IPS-20b (cell line): ENCODE measurements around the gene HDAC5.
"Not testable (repeated sequence)": the region's sequence is repeated elsewhere in the genome, so short reads cannot be mapped to it uniquely, and the experiment has no call there.

ENCODE experiments used
- H3K27ac ChIP-seq: one replicate; pipeline ENCODE4 v1.5.1; 2013; ENCODE audit warnings: low read length
- H3K27me3 ChIP-seq: 2 replicates; pipeline ENCODE4 v1.6.1; 2013; ENCODE audit warnings: mild to moderate bottlenecking, low read length, inconsistent platforms; ENCODE audit not compliant: insufficient read depth
- H3K36me3 ChIP-seq: 2 replicates; pipeline ENCODE4 v1.6.1; 2013; ENCODE audit warnings: low read depth, mild to moderate bottlenecking, inconsistent platforms, low read length, moderate library complexity; ENCODE audit not compliant: insufficient read depth
- H3K4me1 ChIP-seq: 2 replicates; pipeline ENCODE4 v1.6.1; 2013; ENCODE audit warnings: mild to moderate bottlenecking, control low read depth, inconsistent platforms, low read length, moderate library complexity; ENCODE audit not compliant: insufficient read depth
- H3K4me3 ChIP-seq: 2 replicates; pipeline ENCODE4 v1.5.1; 2013; ENCODE audit warnings: mild to moderate bottlenecking, low read length, inconsistent platforms
- H3K9ac ChIP-seq: 2 replicates; pipeline ENCODE4 v1.6.1; 2013; ENCODE audit warnings: low read depth, mild to moderate bottlenecking, inconsistent platforms, low read length, moderate library complexity
- H3K9me3 ChIP-seq: 2 replicates; pipeline ENCODE4 v1.6.1; 2013; ENCODE audit warnings: mild to moderate bottlenecking, low read depth, low read length, inconsistent platforms; ENCODE audit not compliant: insufficient read depth

Gene HDAC5

GRCh38 chr17:44147812-44148211 is 24.4 kb upstream of the HDAC5 start:
- Histone ChIP-seq H3K9ac (no peak overlapping the region), H3K4me3 (no peak overlapping the region), H3K27ac (no peak overlapping the region), H3K4me1 (no peaks in the 10 kb centered on the region; the same call in 1 of the 2 replicates), H3K27me3 (no peaks in the 10 kb centered on the region), H3K36me3 (peaks cover 69% of the 10 kb centered on the region), H3K9me3 (no peaks in the 10 kb centered on the region)

- Histone ChIP-seq H3K9me3 (no peaks in the 10 kb centered on the region), H3K36me3 (peaks cover 61% of the 10 kb centered on the region), H3K4me1 (peaks cover 3% of the 10 kb centered on the region; the same call in 1 of the 2 replicates), H3K27me3 (no peaks in the 10 kb centered on the region), H3K27ac (no peak overlapping the region), H3K4me3 (no peak overlapping the region), H3K9ac (no peak overlapping the region)
These were observed 23.2 kb upstream of the HDAC5 start for GRCh38 chr17:44146375-44147346.

DNA sequence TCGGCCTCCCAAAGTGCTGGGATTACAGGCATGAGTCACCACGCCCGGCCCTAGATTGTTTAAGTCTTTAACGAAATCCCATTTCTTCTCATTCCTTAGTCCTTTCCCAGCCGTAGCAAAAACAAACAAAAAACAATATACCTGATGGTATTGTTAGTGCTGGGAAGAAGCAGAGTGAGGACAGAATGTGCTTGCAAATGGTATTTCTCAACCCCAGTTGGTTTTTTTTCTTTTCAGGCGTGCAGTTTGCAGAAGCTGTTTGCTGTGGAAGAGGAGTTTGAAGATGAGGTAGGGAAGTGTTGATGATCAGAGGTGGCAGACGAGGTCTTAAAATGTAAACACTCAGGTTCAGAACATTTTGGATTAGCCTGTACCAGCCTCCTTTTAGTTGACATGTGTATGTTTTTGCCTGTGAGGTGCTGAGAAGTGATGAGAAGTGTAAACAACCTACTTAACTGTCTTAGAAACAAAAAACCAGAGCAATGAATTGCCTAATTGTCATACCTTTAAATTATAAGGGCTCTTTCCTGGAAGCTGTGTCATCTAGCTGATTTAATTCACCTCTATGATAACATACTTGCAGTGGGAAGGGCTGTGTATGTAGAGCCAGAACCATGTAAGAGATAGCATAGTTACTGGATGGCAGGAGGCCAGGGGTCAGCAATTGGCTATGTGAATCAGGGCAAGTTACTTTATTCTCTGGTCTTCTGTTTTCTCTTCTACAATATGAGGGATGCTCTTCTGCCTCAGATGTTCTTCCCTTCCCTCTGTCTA is 21.7 kb upstream of the HDAC5 start:
- Histone ChIP-seq H3K27ac (no peak overlapping the region), H3K36me3 (peaks cover 50% of the 10 kb centered on the region), H3K4me3 (no peak overlapping the region), H3K9me3 (no peaks in the 10 kb centered on the region), H3K9ac (no peak overlapping the region), H3K27me3 (no peaks in the 10 kb centered on the region), H3K4me1 (peaks cover 3% of the 10 kb centered on the region; the same call in 1 of the 2 replicates)

GRCh38 chr17:44143921-44144320 is 20.5 kb upstream of the HDAC5 start:
- H3K36me3 ChIP-seq = peaks cover 38% of the 10 kb centered on the region
- not testable (repeated sequence) for H3K9ac ChIP-seq, H3K27me3 ChIP-seq, H3K27ac ChIP-seq, H3K4me3 ChIP-seq, H3K4me1 ChIP-seq, H3K9me3 ChIP-seq

DNA sequence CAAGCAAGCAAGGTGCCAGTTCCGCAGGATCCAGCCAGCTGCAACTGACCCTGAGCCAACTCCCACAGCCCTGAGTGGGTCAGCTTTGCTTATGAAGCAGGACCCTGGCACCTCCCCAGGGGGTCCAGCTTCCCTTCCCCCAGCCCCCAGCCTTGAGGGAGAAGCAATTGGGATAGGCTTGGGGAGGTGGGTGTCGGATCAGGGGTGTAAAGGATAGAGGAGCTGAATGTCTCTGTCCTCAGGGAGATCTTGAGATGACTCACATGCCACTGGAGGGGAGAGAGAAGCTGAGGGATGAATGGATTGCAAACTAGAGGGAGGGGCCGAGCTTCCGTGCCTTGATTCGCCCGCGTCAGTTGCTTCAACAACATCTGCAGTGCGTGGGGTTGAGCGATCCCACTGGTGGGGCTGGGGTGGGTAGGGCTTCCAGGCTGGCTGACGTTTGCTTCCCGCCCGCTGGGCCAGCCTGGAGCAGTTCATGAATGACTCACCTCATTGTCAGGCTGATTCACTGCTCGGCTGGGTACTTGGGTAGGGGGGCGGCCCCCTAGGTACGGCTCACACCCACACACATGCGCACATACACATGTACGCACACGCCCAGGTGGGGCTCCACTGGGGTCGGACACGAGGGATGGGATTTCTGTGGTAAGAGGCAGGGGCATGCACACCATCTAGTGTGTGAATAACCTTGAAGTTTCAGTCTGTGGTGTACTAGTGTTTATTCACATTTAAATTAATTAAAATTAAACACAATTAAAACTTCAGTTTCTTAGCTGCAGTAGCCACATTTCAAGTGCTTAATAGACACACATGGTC is 14.7 kb upstream of the HDAC5 start:
- Histone ChIP-seq H3K9me3 (no peaks in the 10 kb centered on the region), H3K36me3 (no peaks in the 10 kb centered on the region), H3K27me3 (no peaks in the 10 kb centered on the region), H3K27ac (peak overlapping the region; percentile 79), H3K4me3 (peak overlapping the region; percentile 39; the same call in 1 of the 2 replicates), H3K9ac (peak overlapping the region; percentile 28; the same call in 1 of the 2 replicates), H3K4me1 (peaks cover 18% of the 10 kb centered on the region)

DNA sequence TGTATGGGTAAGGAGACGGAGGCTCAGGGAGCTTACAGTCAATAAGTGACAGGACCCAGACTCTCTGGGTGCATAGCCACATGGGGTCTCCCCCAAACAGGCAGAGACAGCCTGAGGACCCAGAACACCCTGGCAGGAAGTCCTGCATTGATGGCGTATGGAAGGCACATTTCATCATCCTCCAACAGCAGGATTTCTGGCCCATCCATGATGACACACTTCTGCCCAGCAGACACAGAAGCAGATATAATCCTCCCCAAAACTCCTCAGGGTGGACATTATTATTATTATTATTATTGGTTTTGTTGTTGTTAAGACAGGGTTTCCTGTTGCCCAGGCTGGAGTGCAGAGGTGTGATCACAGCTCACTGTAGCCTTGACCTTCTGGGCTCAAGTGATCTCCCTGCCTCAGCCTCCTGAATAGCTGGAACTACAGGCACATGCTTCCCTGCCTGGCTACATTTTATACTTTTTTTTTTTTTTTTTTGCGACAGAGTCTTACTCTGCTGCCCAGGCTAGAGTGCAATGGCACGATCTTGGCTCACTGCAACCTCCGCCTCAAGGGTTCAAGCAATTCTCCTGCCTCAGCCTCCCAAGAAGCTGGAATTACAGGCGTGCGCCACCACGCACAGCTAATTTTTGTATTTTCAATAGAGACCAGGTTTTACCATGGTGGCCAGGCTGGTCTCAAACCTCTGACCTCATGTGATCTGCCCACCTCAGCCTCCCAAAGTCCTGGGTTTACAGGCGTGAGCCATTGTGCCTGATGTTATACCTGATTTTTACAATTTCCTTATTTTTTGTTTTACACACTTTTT is 11.5 kb upstream of the HDAC5 start:
- Histone ChIP-seq H3K9ac (no peak overlapping the region), H3K4me3 (no peak overlapping the region), H3K9me3 (no peaks in the 10 kb centered on the region), H3K27ac (no peak overlapping the region), H3K36me3 (no peaks in the 10 kb centered on the region), H3K27me3 (no peaks in the 10 kb centered on the region), H3K4me1 (peaks cover 15% of the 10 kb centered on the region)

DNA sequence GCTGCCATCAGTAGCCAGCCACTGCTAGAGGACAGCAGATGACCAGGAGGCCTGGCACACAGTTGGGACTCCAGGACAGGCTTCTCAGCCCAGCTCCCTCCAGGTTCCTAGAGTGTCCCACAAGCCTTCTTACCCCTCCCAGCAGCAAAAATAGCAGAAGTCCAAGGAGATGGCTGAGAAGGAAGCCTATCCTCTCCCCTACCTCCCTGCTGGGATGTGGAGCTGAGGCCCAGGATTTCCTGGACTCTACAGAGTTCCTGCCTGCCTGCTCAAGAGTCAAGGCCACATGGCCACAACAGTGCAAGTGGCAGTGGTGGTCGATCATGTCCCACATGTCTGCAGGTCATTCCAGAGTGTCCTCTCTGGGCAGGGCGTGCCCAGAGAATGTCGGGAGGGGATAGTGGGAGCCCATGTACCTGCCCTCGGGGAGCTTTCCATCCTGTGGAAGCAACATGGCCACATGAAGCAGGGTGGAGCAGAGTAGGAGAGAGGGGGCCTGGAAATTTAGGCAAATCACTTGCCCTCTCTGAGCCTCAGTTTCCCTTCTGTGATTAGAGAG is 10.6 kb upstream of the HDAC5 start:
- H3K27ac ChIP-seq = no peak overlapping the region
- H3K4me1 ChIP-seq = peaks cover 13% of the 10 kb centered on the region
- no peaks in the 10 kb centered on the region for H3K9me3 ChIP-seq
- H3K27me3 ChIP-seq = no peaks in the 10 kb centered on the region
- no peak overlapping the region for H3K4me3 ChIP-seq
- H3K9ac ChIP-seq = no peak overlapping the region
- no peaks in the 10 kb centered on the region for H3K36me3 ChIP-seq

- no peaks in the 10 kb centered on the region for H3K36me3 ChIP-seq
- H3K27ac ChIP-seq = no peak overlapping the region
- H3K27me3 ChIP-seq = no peaks in the 10 kb centered on the region
- H3K4me1 ChIP-seq = 0 out of 2 replicates have a peak, but pooled peaks cover under 1% of the 10 kb centered on the region
- no peaks in the 10 kb centered on the region for H3K9me3 ChIP-seq
- no peak overlapping the region for H3K9ac ChIP-seq
- no peak overlapping the region for H3K4me3 ChIP-seq
These were observed 8.9 kb upstream of the HDAC5 start for GRCh38 chr17:44132275-44132821.

DNA sequence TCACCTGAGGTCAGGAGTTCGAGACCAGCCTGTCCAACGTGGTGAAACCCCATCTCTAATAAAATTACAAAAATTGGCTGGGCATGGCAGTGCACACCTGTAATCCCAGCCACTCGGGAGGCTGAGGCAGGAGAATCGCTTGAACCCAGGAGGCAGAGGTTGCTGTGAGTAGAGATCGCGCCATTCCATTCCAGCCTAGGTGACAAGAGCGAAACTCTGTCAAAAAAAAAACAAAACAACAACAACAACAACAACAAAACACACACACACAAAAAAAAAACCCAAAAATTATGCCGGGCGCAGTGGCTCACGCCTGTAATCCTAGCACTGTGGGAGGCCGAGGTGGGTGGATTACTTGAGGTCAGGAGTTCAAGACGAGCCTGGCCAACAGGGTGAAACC is 7.9 kb upstream of the HDAC5 start:
- not testable (repeated sequence) for H3K9me3 ChIP-seq, H3K9ac ChIP-seq, H3K36me3 ChIP-seq, H3K4me1 ChIP-seq, H3K27me3 ChIP-seq, H3K4me3 ChIP-seq, H3K27ac ChIP-seq

DNA sequence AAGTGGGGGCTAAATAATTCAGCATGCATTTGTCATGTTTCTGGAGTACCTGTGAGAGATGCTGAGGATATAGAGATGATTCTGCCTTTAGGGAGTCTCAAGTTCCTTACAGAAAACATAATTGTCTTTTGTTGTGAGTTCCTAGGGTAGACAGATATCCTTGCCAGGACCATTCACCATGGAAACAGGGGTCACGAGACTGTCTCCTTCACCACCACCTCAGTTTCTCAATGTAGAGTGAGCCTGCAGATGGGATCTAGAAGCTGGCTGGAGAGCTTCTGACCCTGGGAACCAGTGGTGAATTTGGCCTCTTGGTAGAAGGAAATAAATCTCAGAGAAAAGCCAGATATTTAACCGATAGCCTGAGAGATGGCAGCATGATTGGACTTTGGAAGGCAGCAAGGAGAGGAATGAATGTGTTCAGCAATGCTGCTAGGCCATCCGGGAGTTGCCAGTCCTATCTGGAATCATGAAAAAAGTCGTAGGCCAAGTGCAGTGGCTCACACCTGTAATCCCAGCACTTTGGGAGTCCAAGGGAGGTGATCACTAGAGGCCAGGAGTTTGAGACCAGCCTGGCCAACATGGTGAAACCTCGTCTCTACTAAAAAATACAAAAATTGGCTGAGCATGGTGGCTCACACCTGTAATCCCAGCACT is 7.4 kb upstream of the HDAC5 start:
- H3K27me3 ChIP-seq = no peaks in the 10 kb centered on the region
- H3K9me3 ChIP-seq = no peaks in the 10 kb centered on the region
- H3K4me3 ChIP-seq = no peak overlapping the region
- no peaks in the 10 kb centered on the region for H3K36me3 ChIP-seq
- no peak overlapping the region for H3K27ac ChIP-seq
- no peak overlapping the region for H3K9ac ChIP-seq
- H3K4me1 ChIP-seq = no peaks in the 10 kb centered on the region
